HL-60 (cell line): ENCODE data around the gene TBC1D22B.
A peak's percentile ranks its signal among the peaks of the same experiment; 100 is the strongest.

Experiments
- DNase-seq, 2 experiments: peaks; one replicate each; pipeline ENCODE4 v3.0.0-alpha.2; 2010 to 2020; ENCODE audit warnings: low read depth in 1 of 2, low spot score in 1 of 2
- H3K27ac ChIP-seq: fragments of 250-450 bp; sonication (Bioruptor Pico); replicated peaks from 2 replicates; pipeline ENCODE4 v1.5.1; 2020; ENCODE audit warnings: mild to moderate bottlenecking, moderate library complexity
- H3K27me3 ChIP-seq: fragments of 250-450 bp; sonication (Bioruptor Pico); 2 replicates; pipeline ENCODE4 v1.5.1; 2021; ENCODE audit warnings: mild to moderate bottlenecking, moderate library complexity; ENCODE audit not compliant: insufficient read depth, poor library complexity, severe bottlenecking
- H3K4me3 ChIP-seq: replicated peaks from 2 replicates; pipeline ENCODE4 v1.5.1; 2011; ENCODE audit warnings: mild to moderate bottlenecking, control low read depth, low read length; ENCODE audit not compliant: insufficient read depth
- GABPA ChIP-seq: IDR thresholded peaks from 2 replicates; pipeline ENCODE4 v1.6.1; 2012; ENCODE audit warnings: low read depth
- POLR2AphosphoS5 ChIP-seq: IDR thresholded peaks from 2 replicates; pipeline ENCODE4 v1.6.1; 2012; ENCODE audit warnings: low read depth
- SPI1 ChIP-seq: IDR thresholded peaks from 2 replicates; pipeline ENCODE4 v1.6.1; 2012; ENCODE audit warnings: low read depth, mild to moderate bottlenecking, borderline replicate concordance
- TF ChIP-seq, protein P1 (sequence below): IDR thresholded peaks from one replicate; pipeline ENCODE4 v1.5.1; 2011; ENCODE audit warnings: low read length, control low read depth, inconsistent platforms; ENCODE audit not compliant: insufficient read depth
- TF ChIP-seq, protein P2 (sequence below): IDR thresholded peaks from 2 replicates; pipeline ENCODE4 v1.6.1; 2012; ENCODE audit warnings: low read depth; ENCODE audit not compliant: insufficient replicate concordance

TBC1D22B gene

DNA sequence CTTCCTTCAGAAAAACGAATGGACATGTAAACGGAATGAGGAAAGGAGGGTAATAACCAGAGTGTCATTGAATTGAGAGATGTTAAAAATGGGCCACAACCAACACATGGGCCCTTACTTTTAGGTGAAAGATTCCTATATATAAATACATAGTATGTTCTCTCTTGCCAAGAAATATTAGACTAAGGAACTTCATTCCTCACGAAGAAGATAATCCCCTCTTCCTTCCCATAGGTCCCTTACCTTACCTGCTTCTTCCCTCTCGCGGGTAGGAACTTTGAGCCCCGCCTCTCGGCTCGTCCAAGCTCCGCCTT lies 295 bp upstream of the TBC1D22B start:
- peak overlapping the region; percentile 86 for H3K4me3 ChIP-seq
- no peaks in the 10 kb centered on the region for H3K27me3 ChIP-seq
- no peak for DNase-seq
- TF ChIP-seq, protein P1, sequence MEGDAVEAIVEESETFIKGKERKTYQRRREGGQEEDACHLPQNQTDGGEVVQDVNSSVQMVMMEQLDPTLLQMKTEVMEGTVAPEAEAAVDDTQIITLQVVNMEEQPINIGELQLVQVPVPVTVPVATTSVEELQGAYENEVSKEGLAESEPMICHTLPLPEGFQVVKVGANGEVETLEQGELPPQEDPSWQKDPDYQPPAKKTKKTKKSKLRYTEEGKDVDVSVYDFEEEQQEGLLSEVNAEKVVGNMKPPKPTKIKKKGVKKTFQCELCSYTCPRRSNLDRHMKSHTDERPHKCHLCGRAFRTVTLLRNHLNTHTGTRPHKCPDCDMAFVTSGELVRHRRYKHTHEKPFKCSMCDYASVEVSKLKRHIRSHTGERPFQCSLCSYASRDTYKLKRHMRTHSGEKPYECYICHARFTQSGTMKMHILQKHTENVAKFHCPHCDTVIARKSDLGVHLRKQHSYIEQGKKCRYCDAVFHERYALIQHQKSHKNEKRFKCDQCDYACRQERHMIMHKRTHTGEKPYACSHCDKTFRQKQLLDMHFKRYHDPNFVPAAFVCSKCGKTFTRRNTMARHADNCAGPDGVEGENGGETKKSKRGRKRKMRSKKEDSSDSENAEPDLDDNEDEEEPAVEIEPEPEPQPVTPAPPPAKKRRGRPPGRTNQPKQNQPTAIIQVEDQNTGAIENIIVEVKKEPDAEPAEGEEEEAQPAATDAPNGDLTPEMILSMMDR, result no peak
- no peak for TF ChIP-seq SPI1
- TF ChIP-seq GABPA, result no peak
- TF ChIP-seq, protein P2, sequence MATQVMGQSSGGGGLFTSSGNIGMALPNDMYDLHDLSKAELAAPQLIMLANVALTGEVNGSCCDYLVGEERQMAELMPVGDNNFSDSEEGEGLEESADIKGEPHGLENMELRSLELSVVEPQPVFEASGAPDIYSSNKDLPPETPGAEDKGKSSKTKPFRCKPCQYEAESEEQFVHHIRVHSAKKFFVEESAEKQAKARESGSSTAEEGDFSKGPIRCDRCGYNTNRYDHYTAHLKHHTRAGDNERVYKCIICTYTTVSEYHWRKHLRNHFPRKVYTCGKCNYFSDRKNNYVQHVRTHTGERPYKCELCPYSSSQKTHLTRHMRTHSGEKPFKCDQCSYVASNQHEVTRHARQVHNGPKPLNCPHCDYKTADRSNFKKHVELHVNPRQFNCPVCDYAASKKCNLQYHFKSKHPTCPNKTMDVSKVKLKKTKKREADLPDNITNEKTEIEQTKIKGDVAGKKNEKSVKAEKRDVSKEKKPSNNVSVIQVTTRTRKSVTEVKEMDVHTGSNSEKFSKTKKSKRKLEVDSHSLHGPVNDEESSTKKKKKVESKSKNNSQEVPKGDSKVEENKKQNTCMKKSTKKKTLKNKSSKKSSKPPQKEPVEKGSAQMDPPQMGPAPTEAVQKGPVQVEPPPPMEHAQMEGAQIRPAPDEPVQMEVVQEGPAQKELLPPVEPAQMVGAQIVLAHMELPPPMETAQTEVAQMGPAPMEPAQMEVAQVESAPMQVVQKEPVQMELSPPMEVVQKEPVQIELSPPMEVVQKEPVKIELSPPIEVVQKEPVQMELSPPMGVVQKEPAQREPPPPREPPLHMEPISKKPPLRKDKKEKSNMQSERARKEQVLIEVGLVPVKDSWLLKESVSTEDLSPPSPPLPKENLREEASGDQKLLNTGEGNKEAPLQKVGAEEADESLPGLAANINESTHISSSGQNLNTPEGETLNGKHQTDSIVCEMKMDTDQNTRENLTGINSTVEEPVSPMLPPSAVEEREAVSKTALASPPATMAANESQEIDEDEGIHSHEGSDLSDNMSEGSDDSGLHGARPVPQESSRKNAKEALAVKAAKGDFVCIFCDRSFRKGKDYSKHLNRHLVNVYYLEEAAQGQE, result no peak
- TF ChIP-seq POLR2AphosphoS5, result no peak
- H3K27ac ChIP-seq, result no peak overlapping the region

DNA sequence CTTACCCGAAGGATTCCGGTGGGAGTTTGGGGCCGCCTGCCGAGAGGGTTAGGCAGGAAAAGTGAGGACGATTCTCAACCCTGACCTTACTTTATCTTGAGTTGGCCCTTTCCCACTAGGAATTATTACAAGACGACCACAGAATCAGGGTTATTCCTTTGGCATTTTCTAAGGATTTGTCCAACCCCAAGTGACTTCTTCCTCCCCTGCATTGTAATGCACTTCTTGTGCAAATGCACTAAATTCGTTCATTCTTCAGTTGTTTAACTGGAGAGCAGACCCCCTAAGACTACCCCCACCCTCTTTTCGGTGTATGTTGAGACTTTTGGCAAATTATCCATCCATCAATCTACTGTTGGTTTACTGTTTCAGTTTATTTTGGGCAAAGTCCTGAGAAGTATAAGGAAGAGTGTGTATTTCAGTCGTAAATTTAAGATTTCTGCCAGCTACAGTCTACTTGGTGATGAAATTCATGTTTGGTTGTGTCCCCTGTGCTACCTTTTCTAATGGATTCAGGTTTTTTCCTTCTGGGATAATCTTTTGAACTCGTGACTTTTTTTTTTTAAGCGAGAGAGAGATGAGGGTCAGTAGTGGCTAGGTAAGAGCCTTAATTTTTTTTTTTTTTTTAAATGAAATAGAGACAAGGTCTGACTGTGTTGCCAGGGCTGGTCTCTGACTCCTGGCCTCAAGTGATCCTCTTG lies 983 bp downstream of the TBC1D22B start:
- Histone ChIP-seq H3K27me3 (no peaks in the 10 kb centered on the region), H3K27ac (peak overlapping the region; percentile 87), H3K4me3 (peak overlapping the region; percentile 86)
- TF ChIP-seq GABPA (no peak), POLR2AphosphoS5 (no peak), SPI1 (no peak)
- TF ChIP-seq, protein P2, result no peak
- TF ChIP-seq, protein P1, result no peak
- DNase-seq, result no peak

DNA sequence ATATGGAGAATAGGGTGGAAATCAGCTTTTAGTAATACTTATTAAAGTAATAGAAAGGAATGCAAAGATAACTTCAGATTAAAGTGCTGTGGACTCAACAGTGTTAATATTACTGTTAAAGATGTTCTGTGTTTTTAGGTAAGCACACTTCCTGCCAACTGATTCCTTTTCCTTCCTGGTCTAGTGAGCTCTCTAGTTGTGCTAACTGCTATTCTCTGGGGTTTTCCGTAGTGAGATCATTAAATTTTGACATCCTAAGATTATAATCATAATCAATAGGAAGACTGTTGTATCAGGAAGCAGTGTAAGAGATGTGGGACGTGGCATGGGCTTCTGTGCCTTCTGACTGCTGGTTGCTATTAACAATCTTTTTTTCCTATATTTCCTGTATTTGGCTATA lies 1.6 kb downstream of the TBC1D22B start:
- Histone ChIP-seq H3K4me3 (no peak overlapping the region; the same call in 1 of the 2 replicates), H3K27me3 (no peaks in the 10 kb centered on the region), H3K27ac (peak overlapping the region; percentile 87)
- DNase-seq, result no peak
- TF ChIP-seq, protein P2, result no peak
- TF ChIP-seq POLR2AphosphoS5, result no peak
- no peak for TF ChIP-seq GABPA
- TF ChIP-seq, protein P1, result no peak
- no peak for TF ChIP-seq SPI1
